Hypothalamus (tissue), 51 donors: ENCODE data around the gene GABRG3.

Experiments
- DNase-seq, 51 donors: peaks; one replicate each; lab custom pipeline; 2025; lab: John Stamatoyannopoulos, UW

Gene GABRG3

DNA sequence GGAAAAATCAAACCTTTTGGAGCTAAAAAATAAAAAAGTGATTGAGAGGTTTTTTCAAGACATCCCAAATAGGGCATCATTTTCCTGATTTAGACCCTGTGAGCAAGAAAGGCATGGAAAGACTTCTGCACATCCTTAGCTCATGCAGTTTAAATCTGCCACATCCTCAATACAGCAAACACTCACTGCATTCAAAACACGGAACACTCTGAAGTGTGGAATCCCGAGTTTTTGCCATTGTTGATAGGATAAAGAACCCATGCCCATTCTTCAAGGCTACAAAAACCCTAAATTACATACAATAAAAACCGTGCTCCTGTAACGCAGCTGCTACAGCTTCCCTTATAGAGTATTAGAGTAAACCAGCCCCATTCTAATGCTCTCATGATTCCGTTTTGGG, 346.8 kb downstream of the GABRG3 start:
- DNase-seq, result no peak

DNA sequence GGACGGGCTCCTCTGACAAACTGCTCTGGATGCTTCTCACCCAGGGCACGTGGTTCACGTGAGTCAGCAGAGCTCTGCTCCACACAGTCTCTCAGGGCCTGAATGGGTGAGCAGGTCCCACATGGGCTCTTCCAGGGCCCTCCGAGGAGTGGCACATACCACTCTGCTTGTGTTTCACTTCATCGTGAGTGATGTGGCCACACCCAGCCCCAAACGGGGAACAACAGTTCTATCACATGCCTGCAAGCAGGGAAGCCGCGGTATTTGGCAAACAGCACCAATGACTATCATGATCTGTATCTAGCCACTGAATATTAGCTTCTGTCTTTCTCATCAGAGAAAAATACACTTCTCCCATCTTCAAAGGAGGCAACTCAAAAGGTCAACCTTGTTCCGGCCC, 352.8 kb downstream of the GABRG3 start:
- DNase-seq, result no peak

DNA sequence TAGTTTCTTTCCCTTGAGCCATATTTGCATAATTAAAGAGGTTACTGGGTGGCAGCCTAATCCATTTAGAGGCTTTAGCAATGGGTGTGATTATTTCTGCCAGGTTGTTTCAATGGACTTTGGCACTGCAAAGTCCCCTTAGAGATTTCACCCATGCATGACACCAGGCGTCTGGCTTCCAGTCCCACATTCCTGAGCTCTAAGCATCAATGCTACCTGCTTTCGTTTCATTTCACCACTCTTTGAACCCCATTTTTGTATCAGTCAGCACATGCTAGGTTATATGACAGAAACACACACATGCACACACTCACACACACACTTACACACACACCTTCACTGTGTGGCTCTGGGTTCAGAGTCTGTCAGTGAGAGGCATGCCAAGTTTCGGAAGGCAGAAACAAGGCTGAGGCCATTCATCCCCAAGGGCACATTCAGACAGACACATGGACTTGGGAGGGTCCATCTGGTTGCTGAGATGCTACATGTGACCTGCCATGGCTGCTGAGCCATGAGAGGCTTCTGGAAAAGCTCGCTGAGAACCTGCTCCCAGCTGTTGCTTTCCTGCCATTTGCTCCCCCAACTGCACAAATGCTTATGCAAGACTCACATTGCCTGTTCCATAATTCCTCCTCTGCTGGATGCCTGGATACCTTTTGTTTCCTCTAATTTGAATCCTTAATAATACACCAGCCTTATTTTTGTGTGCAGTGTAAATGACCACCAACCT, 354.1 kb downstream of the GABRG3 start:
- no peak for DNase-seq

DNA sequence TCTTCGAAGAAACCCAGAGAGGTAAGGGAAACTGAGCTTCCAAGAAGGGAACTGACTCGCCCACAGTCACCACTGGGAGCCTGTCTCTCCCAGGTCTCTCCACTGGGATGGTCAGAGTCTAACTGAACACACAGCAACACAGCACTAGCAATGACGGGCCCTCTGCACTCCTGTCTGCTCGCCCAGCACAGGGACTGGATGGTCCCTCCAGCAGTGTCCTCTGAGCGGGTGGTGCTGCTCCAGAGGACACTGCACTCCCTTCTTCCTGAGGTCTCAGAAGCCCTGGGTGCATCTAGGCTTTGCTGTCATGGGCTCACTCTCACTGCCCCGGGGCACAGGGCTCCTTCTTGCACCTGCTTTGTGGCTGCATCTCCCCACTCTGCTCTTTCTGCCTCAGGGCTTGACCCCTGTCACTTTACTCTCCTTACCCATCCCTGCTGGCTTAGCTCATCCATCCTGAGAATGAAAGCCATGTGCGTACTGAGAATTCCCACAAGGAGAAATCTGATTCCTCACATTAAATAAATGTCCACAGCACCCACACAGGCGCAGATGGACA, 356.6 kb downstream of the GABRG3 start:
- DNase-seq, result no peak

DNA sequence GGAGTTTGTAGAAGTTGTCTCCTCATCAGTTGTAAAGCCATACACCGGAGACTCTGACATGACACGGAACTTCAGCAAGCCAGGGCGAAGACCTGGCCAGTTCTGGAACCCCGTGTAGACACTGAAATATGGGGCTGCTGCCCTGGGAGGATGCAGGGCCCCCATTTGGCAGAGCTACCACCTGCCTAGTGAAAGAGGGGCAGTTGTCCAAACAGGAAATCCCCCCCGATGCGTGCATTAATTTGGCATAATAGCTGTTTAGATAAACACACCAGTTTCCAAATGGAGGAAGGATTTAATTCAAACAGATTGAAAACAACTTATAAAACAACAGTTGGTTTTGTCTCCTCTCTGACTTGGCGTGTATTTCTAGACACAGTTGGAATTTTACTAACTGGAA, 357.2 kb downstream of the GABRG3 start:
- DNase-seq, result peak in 1 of 51 donors; percentile 21

DNA sequence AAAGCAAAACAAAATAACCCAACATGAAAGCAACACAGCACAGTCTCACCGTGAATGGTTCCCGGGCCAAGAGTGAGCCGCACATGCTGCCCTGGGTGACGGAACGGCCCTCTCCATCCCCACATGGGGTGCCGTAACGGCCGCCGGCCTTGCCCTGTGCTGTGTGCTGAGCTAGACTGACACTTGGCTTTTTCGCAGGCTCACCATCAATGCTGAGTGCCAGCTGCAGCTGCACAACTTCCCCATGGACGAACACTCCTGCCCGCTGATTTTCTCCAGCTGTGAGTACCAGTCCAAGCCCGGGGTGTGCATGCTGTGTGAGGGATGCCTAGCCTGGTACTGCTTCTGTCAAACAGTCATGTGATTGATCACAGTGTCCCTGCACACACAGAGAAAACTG, 357.6 kb downstream of the GABRG3 start:
- DNase-seq, result peak in 29 of 51 donors; percentile 3 to 61 (median 30)

DNA sequence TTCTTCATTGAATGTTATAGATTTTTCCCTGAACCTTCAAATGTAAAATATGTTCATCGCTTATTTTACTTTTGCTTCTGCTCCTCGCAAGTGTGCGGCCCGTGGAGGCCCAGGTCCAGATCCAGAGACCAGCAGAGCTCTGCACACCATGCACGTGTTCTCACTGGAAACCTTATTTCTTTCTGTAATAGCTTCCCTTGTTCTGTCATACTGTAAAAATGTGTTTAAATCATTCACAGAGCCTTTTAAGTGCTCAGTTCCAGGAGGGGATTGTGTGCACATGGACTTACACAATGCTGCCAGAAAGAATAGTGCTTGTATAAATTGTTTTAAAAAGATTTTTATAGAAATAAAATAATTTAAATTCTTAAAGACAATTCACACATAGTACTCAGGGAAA, 359.3 kb downstream of the GABRG3 start:
- no peak for DNase-seq

DNA sequence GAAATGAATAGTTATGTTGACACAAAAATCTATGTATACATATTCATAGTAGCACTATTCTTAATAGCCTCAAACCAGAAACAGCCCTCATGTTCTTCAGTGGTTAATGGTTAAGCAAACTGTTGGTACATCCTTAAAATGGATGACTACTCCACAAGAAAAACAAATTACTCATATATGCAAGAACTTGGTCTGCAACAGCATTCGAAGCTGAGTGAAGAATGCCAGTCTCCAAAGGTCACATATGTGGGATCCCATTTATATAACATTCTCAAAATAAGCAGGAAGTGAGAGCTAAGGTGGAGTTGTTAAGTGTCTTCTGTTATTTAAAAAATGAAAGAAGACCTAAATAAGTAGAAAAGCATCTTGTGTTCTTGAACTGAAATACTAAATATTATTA, 365.7 kb downstream of the GABRG3 start:
- DNase-seq, result no peak

DNA sequence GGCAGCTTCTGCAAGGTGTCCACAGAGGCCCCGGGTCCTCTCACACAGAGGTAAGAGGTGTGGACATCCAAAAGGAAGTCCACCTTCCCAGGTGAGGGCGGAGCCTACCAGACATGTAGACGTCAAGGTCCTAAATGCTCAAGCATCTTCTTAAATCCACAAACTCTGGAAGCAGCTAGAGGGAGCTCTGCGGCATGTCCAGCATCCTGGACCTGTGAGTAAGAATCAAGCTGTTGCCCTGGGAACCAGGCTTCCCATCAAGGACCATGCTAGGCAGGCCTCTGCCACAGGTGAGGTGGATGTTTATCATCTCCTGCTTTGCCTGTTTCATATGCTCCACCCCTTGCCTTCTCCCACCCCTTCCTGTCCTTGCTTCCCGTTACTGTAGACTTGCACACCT, 368.2 kb downstream of the GABRG3 start:
- no peak for DNase-seq

DNA sequence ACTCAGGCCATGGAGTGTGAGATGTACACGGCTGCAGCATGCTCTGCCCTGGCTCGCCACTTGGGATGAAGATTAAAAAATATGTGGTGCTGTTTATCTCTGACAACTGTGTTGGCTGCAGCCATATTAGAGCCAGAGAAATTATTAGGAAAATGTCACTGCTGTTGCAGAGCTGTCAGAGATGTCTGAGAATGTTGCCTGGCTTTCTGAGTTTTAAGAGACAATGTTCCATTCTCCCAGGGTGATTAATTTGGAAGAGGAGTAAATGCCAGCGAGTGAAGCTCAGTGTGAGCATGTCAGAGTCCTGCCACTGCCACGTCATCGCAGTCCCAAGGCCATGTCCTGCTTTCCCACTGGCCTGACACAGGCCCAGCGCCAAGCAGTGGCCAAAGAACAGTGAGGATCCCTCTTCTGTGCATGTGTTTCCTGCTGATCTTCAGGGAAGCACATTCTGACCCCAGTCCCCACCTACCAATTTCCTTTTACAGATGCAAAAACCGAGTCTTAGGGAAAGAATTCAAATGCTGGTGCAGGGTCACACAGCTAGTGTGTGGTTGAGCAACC, 370.9 kb downstream of the GABRG3 start:
- no peak for DNase-seq

DNA sequence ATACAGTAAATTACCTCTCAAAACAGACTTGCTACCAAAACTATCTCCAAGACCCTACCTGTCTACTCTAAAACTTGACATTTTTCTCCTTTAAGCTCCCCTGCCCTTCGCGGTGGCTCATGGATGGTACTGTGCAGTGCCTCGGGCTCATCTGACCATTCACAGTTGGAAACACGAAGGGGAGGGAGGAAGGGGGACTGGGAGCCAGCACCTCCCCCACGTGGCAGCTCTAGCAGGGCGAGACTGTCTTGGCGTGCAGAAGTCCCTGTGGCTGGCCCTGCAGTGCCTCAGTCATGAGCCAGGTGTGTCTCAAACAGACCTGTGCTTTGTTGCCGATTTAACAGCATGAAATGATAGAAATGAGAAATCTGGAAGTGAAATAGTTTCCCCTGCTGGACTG, 372.0 kb downstream of the GABRG3 start:
- DNase-seq, result peak in 1 of 51 donors; percentile 6

DNA sequence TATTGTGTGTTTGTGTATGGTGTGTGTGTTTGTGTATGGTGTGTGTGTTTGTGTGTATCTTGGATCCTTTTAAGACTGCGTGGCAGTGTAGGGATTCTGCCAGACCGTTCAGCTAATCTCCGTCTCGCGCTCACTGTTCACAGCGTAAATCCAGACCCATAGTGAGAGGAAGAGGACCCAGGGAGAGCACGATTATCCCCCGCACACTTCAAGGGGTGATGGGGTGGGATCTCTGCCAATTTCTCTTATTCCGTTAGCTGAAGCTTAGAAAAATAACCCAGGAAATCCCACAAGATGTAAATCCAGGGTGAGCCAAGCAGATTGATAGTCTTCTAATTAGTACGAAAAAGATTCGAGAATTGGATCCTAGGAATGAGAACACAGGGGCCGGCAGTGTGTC, 381.2 kb downstream of the GABRG3 start:
- DNase-seq, result no peak

DNA sequence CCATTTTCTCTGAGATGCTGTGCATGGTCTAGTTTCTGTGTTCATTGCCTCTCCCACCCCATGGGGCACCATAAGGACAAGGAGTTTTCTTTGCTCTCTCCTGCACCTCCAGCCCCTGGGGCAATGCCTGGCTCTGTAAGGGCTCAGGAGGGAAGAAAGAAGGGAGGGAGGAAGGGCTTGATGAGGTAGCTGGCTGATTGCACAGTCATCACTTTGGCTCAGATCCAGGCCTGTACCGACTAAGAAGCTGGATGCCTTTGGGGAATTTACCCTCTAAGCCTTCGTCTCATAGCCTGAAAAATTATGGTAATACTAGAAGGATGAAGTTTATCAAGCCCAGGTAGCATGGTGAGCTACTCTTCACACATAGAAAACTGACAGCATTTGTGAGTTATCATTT, 382.9 kb downstream of the GABRG3 start:
- DNase-seq, result peak in 1 of 51 donors; percentile 10

DNA sequence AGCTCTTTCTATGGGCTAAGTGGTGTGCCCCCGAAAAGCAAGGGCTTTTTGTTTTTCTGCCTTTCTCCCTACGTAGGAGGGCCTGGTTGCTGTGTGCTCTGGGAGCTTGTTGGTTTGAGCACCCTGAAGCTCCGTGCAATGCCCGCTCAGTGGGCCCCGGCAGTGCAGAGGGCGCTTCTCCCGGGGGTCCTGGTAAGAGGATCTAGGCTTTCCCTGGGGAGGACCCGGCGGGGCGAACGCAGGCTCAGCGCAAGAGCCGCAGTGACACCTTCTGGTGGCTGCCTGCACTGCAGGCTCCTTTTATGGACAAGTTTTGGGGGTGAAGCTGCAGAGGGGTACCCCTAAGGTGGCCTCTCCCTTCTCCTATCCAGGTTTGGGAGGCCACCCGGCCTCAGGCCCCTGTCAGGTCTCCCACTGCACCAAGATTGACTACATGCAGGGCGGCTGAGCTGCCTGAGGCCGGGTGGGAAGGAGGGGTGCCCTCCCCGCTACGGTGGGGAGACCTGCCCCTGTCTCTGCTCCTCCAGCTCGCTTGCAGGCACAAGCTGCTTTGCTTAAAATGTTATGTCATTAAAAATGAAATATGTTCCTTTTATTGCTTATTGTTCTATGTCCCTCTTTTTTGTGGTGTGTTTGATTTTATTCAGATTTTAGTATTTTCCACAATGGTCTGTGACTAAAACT, 387.9 kb downstream of the GABRG3 start:
- DNase-seq, result peak in 19 of 51 donors; percentile 4 to 53 (median 19)

DNA sequence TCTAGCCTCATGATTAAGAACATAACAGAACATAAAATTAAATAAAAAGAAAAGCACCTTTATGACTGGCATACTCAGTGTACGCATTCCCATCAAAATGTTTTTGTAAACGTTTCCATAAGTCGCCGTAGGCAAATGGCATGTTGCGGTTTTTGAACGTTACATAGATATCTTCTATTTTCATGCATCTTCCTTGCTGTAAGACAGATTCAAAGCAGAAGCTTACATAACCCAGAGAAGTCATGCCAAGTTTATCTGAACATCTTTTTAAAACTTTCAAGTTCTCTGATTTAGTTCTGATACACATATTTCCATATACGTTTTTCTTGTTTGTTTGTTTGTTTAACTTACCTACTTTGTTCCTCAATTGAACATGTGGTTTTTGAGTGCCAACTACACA, 388.6 kb downstream of the GABRG3 start:
- no peak for DNase-seq

DNA sequence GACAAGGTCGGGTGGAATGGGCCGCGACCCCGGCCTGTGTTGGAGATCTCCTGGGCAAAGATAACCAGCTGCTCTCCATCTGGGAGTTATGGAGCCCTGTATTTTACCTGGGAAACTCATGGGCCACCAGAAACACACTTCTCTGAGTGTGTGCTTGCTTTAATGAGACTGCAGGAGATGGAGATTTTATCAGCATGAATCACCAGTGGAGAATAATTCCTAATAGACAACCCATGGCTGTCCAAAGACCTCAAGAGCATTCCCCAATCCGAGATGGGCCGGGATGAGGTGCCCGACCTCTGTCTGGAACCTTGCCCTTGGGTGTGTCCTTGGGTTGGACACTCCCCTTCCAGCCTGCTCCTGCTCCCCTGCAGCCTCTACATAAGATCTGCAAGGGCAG, 389.3 kb downstream of the GABRG3 start:
- no peak for DNase-seq

DNA sequence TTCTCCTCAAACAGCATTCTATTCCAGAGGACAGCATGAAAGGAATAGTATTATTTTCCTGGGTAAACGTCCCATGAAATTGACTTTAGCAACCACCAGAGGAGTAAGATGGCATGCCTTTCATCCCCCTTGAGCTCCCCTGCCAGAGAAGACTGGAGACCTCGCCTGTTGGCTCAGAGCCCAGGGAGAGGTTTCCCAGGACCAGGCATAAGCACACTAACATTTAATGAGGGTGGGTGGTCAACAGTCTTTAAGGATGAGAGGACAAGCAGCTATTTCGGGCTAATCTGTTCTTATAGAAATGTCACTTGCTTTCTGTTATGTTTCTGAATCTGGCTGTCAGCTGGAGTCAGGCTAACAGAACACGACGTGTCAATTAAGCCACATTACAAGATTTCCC, 390.5 kb downstream of the GABRG3 start:
- no peak for DNase-seq

DNA sequence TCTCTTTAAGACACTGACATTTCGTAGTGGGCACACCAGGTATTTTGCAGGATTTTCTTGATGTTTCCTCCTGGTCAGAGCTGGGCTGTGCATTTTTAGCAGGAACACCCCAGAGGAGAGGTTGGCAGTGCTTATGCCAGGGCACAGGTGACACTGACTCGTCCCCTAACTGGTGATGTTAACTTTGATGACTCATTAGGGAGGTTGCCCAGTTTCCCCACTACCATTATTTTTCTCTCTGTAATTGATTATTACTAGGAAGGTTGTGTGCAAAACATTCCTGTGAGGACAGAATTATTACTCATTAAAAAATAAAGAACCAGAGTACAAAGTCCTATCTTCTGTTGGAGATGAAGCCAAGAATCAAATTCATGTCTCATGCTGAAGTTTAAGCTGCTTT, 394.5 kb downstream of the GABRG3 start:
- no peak for DNase-seq

DNA sequence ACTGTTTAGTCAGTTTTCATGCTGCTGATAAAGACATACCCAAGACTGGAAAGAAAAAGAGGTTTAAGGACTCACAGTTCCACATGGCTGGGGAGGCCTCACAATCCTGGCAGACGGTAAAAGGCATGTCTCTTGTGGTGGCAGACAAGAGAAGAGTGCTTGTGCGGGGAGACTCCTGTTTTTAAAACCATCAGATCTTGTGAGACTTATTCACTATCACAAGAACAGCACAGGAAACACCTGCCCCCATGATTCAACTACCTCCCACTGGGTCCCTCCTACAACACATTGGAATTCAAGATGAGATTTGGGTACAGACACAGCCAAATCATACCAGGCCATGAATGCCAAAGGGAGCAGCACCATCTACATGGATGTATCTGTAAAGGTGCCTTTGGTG, 406.4 kb downstream of the GABRG3 start:
- peak in 1 of 51 donors; percentile 34 for DNase-seq

DNA sequence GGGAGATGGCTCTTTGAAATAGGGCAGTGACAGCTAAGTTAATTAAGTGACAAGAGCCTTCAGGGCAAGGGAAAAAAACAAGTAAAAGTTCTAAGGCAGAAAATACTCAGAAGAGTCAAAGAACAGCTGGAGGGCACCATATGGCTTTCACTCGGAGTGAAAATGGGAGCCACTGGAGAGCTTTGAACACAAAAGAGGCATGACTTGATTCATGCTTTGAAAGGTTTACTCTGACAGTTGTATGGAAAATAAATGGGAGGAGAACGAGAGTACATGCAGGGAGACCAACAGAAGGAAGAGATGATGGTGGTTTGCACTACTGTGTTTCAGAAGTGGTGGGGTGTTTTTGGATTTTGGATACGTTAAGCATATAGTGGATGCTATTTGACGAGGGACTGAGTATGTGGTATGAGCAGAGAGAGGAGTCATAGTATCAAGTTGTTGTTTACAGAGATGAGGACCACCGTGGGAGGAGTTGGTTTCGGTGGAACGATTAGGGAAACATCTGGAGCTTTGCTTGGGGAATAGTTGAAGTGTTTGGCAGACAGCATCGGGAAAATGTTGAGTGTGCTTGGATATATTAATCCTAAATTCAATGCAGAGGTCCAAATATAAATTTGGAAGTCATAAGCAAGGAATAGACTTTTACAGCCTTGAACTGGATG, 411.5 kb downstream of the GABRG3 start:
- DNase-seq, result no peak

DNA sequence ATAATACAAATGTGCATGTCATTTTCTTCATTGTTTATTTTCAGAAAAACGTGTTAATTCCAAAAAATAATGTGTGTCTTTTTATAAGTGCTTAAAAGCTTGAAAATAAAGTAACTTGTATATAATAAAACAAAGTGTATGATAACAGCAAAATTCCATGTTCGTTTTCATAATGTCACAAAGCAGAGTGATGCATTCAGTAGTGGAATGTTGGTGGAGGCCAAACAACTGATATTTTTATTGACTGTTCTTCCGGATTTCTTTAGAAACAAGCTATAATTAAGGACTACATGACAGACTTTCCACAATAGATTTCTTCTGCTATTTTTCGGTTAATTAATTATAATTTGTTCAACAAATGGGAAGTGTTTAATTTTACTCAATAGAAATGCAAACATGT, 412.7 kb downstream of the GABRG3 start:
- no peak for DNase-seq
